ENCODE results near the gene MAN1A1.

Gene MAN1A1

DNA sequence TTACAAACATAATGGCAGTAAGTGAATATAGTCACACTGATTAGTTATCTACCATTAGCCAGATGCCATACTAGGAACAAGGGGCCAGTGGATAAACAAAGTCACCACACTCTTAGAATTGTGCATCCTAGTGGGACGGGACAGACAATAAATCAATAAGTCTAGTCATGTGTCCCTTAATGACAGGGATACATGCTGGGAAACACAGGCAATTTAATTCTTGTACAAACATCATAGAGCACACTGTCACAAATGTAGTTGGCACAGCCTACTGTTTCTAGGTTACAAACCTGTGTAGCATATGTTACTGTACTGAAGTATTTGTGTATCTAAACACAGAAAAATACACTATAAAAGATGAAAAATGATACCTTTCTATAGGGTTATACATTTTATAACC, 148.1 kb downstream of the MAN1A1 start:
- Histone ChIP-seq H3K4me3 (IDR thresholded peaks at IDR 0.05; ENCODE audit: insufficient read depth, low read depth, low read length) (no peak overlapping the region), H3K27me3 (ENCODE audit: insufficient read depth, low read depth) (no peaks in the 10 kb centered on the region), H3K4me1 (ENCODE audit: low read depth, poor library complexity, severe bottlenecking) (no peaks in the 10 kb centered on the region), H4K20me1 (ENCODE audit: insufficient read depth) (no peaks in the 10 kb centered on the region), H3K27ac (no peak overlapping the region), H3K36me3 (ENCODE audit: insufficient read depth) (no peaks in the 10 kb centered on the region), H3K4me2 (no peak overlapping the region), H3K79me2 (ENCODE audit: insufficient read depth, low read depth) (no peaks in the 10 kb centered on the region), H3K9ac (no peak overlapping the region), H2AFZ (ENCODE audit: low read depth) (no peak overlapping the region)
- no peak for TF ChIP-seq CTCF (conservative IDR thresholded peaks at IDR 0.05; ENCODE audit: low read depth, low read length)

DNA sequence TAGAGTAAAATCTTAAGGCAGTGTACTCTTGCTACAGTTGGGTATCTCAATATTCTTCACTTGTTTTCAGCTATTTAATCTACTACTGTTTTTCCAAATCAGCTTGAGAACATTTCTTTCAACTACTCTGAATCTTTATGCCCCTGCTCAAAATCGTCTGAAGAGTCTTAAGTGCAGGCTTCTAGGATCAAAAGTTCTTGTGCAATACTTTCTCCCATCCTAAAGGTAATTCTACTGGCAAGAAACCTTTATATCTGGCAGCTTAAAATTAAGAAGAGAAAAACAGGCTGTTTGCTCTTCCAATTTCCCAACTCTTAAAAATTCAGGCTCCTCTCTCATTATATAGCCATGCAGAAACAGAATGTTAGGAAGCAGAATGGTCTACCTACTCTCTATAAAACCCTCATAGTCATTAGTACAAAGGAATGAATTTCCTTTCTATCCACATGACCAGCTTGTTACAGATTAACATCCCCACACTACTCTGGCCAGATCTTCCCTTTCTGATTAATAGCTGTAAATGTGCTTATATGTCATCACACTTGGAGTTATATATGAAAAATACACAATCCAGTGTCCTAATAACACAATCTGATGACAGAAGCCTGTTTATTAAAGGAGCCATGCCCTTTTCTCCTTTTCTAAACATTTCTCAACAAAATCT, 148.9 kb downstream of the MAN1A1 start:
- Histone ChIP-seq H3K79me2 (ENCODE audit: insufficient read depth, low read depth) (no peaks in the 10 kb centered on the region), H3K27me3 (ENCODE audit: insufficient read depth, low read depth) (no peaks in the 10 kb centered on the region), H2AFZ (ENCODE audit: low read depth) (no peak overlapping the region), H3K9ac (no peak overlapping the region), H3K4me3 (IDR thresholded peaks at IDR 0.05; ENCODE audit: insufficient read depth, low read depth, low read length) (no peak overlapping the region), H3K4me1 (ENCODE audit: low read depth, poor library complexity, severe bottlenecking) (no peaks in the 10 kb centered on the region), H3K36me3 (ENCODE audit: insufficient read depth) (no peaks in the 10 kb centered on the region), H3K4me2 (no peak overlapping the region), H4K20me1 (ENCODE audit: insufficient read depth) (no peaks in the 10 kb centered on the region), H3K27ac (no peak overlapping the region)
- no peak for TF ChIP-seq CTCF (conservative IDR thresholded peaks at IDR 0.05; ENCODE audit: low read depth, low read length)

DNA sequence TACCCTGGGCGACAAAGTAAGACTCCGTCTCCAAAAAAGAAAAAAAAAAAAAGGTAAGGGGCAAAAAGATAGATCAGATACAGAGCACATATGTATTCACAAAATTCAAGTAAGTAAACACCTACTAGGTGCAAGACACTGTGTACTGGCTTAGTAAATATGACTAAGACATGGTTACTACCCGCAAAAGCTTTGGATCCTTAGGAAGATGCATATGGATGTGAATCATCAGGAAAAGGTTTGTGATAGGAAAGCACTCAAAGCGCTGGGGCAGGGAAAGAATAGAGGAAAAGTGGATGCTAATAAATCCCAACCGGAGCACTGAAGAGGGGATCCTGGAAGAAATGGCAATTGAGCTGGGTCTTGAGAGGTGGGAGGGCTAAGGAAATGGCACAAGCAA, 152.3 kb downstream of the MAN1A1 start:
- Histone ChIP-seq H3K4me2 (no peak overlapping the region), H2AFZ (ENCODE audit: low read depth) (no peak overlapping the region), H3K4me1 (ENCODE audit: low read depth, poor library complexity, severe bottlenecking) (no peaks in the 10 kb centered on the region), H3K27ac (no peak overlapping the region), H3K27me3 (ENCODE audit: insufficient read depth, low read depth) (no peaks in the 10 kb centered on the region), H3K9ac (no peak overlapping the region), H3K79me2 (ENCODE audit: insufficient read depth, low read depth) (no peaks in the 10 kb centered on the region), H3K36me3 (ENCODE audit: insufficient read depth) (no peaks in the 10 kb centered on the region), H4K20me1 (ENCODE audit: insufficient read depth) (no peaks in the 10 kb centered on the region), H3K4me3 (IDR thresholded peaks at IDR 0.05; ENCODE audit: insufficient read depth, low read depth, low read length) (no peak overlapping the region)
- no peak for TF ChIP-seq CTCF (conservative IDR thresholded peaks at IDR 0.05; ENCODE audit: low read depth, low read length)

GRCh38 chr6:119196715-119197114, 152.8 kb downstream of the MAN1A1 start:
- H3K79me2 ChIP-seq (ENCODE audit: insufficient read depth, low read depth), result no peaks in the 10 kb centered on the region
- no peaks in the 10 kb centered on the region for H4K20me1 ChIP-seq (ENCODE audit: insufficient read depth)
- H3K27ac ChIP-seq, result no peak overlapping the region
- H3K4me2 ChIP-seq, result no peak overlapping the region
- TF ChIP-seq CTCF (conservative IDR thresholded peaks at IDR 0.05; ENCODE audit: low read depth, low read length), result no peak
- no peaks in the 10 kb centered on the region for H3K4me1 ChIP-seq (ENCODE audit: low read depth, poor library complexity, severe bottlenecking)
- no peaks in the 10 kb centered on the region for H3K36me3 ChIP-seq (ENCODE audit: insufficient read depth)
- H3K4me3 ChIP-seq (IDR thresholded peaks at IDR 0.05; ENCODE audit: insufficient read depth, low read depth, low read length), result no peak overlapping the region
- no peaks in the 10 kb centered on the region for H3K27me3 ChIP-seq (ENCODE audit: insufficient read depth, low read depth)
- no peak overlapping the region for H3K9ac ChIP-seq
- H2AFZ ChIP-seq (ENCODE audit: low read depth), result no peak overlapping the region
